HG03521 (cell line): ENCODE data around the gene SLC39A13.

Experiments used
- ATAC-seq: cut with Tn5 transposase; IDR thresholded peaks from one replicate; pipeline ENCODE4 v1.9.1; 2021; ENCODE audit warnings: mild to moderate bottlenecking, moderate library complexity; ENCODE audit not compliant: unreplicated experiment

The SLC39A13 gene

DNA sequence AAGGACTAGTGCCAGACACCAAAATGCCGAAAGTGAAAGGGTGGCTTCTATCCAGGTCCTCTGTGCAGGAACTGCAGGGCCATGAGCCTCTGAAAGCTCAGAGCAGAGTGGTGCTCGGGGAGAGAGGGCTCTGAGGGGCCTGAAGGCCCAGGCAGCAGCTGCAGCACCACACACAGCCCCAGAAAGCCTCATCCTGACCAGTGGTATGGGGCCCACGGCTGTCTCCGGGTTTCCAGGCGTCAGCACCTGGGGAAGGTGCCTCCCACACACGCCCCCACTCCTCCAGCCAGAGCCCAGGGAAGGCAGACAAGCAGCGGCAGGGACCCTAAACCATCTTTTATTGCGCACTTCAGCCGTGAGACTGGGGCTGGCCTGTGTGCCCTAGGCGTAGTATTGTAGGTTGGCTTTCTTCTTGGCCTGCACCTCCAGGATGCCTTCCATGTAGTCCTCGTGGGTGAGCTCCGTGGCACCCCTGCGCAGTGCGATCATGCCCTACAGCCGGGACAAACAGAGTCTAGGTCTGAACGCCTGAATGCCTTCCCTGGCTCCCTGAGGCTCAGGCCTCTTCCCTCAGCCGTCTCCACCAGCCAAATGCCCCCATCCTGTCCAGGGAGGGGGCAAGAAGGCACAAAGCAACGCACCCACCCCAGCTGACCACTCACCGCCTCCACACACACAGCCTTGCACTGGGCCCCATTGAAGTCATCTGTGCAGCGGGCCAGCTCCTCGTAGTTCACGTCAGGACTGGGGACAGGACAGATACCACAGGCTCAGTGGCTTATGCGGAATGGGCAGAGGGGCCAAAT lies 10.3 kb downstream of the SLC39A13 start:
- ATAC-seq, result no peak

DNA sequence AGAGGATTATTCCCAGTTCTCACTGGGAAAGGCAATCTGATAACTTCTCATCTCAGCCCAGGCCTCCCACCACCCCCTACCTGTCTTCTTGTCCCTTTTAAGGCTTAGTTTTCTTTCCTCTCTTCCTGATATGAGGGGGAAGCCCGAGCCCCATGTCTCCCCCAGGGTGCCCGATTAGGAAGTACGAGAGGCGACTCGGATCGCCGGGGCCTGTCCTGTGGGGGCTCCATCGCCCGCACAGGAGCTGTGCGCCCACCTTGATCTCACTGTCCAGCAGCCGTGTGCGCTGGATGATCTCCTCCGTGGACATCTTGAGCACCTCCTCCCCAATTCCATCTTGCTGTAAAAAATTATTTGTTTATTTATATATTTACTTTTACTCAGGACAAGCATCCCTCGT lies 17.2 kb downstream of the SLC39A13 start:
- ATAC-seq, result no peak

DNA sequence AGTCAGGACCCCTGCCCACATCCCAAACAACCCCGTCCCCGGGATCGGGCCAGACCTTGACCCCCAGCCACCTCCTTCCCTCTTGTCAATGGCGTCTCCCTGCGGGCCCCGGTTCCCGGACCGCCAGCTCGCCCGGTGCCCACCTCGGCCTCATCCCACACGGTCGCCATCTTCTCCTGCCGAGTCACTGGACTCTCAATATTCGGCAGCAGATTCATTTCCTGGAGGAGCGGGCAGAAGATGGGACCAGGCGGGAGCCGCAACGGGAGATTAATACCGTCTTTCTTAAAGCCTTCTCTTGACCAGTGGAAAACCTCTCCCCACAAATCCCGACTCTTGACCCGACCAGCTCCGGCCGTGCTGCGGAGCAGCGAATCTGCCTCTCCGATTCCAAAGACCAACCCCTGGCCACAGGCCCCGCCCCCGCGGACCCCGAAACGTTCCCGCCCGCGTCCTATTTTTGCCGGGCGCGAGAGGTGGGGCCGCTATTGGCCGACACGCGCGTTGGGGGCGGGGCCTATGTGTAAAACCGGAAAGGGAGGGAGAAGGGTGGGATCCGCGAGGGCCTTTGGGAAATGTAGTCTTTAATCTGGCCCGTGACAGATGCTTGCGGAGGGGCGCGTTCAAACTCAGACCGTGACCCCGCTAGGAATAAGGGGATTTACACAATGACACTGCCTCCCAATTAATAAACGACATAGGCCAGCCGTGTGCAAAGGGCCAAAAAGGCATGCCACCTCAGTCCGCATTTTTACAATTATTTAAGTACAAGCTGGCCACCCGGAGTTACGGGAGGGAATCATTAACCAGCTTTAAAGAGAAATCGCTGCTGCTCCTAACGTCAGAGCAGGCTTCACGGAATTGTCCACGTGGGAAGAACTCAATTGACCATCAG lies 17.9 kb downstream of the SLC39A13 start, which contains the start of gene PSMC3:
Gene PSMC3 (minus strand): TSS at position 378 of the 895 bp plus-strand sequence. CDS start 160 bp downstream, at position 218.
- peak; percentile 92 for ATAC-seq

DNA sequence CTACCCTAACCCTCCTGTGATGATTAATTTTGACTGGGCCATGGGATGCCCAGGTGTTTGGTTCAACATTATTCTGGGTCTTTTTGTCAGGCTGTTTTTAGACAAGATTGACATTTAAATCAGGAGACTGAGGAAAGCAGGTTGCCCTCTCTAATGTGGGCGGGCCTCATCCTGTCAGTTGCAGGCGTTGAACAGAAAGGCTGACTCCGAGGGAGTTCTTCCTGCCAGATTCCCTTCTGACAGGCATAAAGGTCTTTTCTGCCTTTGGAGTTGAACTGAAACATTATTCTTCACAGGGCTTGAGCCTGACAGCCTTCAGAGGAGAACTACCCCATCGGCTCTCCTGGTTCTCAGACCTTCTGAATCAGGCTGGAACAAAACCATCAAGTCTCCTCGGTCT lies 22.1 kb downstream of the SLC39A13 start:
- no peak for ATAC-seq

DNA sequence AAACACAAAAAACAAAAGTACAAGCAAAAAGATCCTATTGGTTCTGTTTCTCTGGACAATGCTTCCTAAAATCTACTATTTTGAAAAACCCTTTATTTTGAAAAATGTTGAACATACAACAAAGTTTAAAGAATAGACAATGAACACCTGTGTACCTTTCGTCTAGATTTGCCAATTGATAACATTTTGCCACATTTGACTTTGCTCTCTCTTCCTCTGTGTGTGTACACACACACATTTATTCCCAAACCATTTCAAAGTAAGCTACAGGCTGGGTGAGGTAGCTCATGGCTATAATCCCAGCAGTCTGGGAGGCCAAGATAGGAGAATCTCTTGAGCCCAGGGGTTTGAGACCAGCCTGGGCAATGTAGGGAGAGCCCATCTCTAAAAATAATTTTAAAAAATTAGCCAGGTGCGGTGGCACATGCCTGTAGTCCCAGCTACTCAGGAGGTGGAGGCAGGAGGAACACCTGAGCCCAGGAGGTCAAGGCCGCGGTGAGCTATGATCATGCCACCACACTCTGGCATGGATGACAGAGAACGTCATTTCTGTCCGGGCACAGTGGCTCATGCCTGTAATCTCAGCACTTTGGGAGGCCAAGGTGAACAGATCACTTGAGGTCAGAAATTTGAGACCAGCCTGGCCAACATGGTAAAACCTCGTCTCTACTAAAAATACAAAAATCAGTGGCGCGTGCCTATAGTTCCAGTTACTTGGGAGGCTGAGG lies 23.1 kb downstream of the SLC39A13 start:
- no peak for ATAC-seq

DNA sequence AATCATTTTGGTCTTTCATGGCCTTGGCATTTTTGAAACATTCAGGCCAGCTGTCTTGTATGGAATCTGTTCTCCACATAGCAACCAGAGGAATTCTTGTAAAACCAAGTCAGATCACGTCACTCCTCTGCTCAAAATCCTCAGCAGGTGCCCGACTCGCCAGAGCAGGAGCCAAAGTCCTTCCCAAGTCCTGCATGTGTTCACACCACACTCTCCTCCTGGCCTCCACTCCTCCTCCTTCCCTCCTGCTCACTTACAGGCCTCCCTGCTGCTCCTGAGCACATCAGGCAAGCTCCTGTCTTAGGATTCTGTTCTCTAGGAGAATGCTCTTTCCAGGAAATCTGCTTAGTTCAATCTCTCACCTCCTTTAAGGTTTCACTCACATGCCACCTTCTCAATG lies 24.8 kb downstream of the SLC39A13 start:
- ATAC-seq, result no peak

DNA sequence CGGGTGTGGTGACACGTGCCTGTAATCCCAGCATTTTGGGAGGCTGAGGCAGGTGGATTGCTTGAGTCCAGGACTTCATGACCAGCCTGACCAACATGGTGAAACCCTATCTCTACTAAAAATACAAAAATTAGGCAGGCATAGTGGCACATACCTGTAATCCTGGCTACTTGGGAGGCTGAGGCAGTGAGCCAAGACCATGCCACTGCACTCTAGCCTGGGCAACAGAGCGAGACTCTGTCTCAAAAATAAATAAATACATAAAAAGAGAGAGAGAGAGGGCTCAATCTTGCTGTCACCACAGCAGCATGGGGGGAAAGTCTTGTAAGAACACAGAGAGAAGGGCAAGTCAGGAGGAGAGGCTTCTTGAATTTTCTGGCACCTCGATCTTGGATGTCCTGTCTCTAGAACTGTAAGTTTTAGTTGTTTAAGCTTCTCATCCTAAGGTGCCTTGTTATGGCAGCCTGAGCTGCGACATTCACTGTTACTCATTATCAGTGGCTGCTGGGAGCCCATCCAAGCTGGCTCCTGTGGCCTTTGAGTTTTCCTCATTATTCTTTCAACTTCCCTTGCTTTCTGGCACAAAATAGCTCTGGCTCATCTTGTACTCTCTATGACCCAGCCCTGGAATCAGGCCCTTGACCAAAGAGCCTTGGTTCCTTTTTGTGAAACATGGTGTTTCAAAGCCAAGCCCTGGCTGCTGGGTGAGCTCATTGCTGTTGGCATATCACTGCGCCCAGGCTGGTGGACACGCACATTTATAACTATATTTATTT lies 25.8 kb downstream of the SLC39A13 start:
- no peak for ATAC-seq

DNA sequence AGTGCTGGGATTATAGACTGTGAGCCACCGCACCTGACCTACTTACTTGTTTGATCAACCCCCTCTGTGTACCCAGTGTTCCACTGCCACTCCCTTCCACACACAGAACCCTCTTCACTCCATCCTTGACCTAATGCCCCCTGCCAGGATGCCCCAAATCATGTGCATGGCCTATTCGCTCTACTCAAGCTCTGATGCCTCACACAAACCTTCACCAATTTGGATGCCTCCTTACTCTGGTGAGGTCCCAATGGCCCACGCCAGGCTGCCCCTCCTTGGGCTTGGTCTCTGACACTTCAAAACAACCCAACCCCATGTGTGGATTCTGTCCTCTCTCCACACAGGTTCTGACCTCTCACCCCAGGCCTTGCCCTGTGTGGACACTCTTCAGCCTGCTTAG lies 27.3 kb downstream of the SLC39A13 start:
- no peak for ATAC-seq

DNA sequence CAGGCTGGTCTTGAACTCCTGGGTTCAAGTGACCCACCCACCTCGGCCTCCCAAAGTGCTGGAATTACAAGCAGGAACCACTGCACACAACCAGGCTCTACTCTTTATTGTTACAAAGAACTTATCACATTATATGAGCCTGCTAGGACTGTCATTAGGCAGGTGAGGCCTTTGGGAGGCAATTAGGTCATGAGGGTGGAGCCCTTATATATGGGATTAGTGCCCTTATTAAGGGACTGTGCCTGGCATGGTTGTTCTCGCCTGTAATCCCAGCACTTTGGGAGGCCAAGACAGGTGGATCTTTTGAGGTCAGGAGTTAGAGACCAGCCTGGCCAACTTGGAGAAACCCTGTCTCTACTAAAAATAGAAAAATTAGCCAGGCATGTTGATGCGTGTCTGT lies 28.3 kb downstream of the SLC39A13 start:
- no peak for ATAC-seq

DNA sequence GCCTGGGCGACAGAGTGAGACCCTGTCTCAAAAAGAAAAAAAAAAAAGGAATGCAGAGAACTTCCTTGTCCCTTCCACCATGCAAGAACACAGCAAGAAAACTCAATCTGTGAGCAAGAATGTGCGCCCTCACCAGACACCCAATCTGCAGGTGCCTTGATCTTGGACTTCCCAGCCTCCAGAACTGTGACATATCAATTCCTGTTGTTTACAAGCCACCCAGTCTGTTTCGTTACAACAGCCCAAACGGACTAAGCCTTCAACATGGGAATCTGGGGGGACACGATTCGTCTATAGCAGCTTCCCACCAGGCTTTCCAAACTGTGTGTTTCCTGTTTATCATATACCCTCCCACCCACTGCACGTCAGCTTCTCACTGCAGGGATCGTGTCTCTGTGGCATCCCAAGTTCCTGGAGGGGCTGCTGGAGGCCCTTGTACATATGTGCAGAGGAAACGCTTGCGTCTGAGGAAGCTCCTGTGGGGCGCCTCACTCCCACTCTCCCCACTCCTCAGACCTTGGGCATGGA lies 28.9 kb downstream of the SLC39A13 start:
- no peak for ATAC-seq

DNA sequence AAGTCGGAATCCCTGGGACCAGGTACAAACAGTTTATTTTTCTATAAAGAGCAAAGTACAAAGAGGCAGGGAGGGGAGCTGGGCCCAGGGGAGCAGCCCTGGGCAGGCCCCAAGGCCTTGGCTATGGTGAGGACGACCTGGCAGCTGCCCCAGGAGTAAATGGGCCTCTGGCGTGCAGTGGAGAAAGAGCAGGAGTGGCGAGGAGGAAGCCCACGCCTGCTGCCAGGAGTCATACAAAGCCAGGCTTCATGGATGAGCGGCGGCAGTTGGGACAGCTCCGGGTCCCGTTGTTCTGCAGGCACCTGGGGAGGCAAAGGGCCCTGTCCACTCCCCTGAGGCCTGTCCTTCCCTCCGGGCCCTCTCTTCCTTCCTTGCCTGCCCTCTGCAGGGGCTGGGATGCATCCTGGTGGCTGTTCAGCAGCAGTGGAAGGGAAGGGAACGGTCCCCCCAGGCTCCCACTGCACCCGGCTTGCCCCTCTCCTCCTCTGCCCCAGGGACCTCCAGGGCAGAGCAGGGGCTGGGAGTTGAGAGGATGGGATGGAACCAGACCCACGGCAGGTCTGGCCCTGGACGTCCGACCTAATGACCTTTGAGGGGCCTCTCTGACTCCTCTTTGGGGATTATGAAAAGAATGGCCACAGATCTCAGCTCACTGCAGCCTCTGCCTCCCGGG lies 29.5 kb downstream of the SLC39A13 start:
- no peak for ATAC-seq

DNA sequence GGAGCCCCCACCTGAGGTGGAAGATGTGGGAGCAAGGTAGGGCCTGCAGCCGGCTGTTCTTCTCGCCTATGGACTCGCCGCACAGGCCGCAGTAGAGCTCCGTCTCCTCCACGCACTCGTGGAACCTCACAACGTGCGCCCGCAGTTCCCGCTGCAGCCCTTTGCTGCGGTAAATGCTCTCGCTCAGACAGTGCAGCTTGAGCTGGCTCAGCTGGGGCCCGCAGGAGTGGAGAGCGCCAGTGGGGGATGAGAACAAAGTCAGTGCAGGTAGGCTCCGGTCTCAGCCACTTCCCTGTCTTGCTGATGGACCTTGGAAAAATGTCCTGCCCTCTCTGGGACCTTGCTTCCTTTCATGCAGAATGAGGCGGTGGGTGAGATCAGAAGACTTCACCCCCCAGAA lies 30.3 kb downstream of the SLC39A13 start:
- no peak for ATAC-seq

DNA sequence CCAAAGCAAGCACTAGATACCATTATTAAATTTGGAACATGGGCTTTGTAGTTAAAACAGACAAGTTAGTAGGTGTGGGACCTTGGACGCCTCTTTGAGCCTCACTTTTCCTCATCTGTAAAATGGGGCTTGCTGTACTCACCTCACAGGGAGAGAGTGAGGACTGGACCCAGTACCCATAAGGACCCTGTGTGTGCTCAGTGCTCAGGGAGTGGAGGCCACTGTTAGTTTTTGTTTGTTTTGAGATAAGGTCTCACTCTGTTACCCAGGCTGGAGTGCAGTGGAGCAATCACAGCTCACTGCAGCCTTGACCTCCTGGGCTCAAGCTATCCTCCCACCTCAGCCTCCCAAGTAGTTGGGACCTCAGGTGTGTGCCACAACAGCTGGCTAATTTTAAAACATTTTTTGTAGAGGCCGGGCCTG lies 31.7 kb downstream of the SLC39A13 start:
- no peak for ATAC-seq

DNA sequence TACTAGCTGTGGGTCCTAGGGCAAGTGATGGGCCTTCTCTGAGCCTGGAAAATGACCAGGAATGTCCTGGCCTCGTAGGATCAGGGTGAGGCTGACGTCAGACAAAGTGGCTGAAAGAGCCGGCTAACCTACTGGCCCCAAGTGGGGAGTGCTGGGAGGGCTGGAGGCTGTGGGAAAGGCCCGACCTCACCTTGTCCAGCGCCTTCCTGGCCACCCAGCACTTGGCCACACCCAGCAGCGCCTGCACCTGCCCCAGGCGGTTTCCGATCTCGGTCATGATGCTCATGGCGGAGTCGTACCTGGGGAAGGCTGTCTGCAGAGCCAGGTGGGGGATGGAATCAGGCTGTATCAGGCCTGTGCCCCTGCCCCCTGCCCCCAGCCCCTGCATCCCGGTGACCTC lies 33.0 kb downstream of the SLC39A13 start:
- ATAC-seq, result no peak

DNA sequence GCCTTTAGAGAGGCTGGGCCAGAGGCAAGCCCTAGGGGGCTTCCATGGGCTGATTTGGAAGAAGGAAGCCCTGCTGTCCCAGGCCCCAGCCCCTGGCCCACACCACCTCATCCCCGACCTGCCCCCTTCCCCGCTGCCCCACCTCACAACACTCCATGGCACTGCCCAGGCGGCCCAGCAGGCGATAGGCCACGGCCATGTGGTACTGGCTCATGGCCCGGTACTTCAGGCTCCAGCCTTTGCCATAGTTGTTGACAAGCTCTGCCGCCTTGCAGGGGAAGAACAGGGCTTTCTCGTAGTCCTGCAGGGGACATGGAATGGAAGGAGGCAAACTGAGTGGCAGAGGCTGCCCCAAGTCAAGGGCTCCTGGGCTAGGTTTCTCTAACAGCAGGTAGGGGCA lies 34.1 kb downstream of the SLC39A13 start:
- no peak for ATAC-seq

DNA sequence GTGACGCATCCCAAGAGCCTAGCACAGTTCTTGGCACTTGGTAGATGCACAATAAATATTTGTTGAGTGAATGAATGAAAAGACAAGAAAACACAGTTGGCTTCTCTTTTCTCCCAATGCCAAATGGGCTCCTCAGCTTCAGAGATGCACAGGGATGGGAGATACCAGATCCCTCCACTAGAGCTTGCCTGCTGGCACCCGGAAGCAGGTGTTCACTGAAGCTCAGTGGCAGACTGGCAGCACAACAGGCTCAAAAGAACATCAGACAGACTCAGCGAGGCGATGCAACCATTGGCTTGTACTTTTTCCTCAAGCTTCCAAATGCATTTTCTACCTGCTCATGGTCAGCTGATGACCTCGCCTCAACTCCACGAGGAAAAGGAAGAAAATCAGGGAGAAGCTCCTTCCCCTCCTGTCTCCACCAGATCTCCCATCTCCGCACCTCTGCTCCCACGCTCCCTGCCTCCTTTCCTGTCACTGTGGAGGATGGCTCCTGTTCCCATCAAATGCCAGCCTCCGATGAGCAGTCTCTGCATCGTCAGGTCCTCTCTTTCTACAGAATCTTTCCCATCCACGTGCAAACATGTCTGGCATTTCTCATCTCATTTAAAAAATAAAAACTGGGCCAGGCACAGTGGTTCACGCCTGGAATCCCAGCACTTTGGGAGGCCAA lies 34.8 kb downstream of the SLC39A13 start:
- ATAC-seq, result no peak

DNA sequence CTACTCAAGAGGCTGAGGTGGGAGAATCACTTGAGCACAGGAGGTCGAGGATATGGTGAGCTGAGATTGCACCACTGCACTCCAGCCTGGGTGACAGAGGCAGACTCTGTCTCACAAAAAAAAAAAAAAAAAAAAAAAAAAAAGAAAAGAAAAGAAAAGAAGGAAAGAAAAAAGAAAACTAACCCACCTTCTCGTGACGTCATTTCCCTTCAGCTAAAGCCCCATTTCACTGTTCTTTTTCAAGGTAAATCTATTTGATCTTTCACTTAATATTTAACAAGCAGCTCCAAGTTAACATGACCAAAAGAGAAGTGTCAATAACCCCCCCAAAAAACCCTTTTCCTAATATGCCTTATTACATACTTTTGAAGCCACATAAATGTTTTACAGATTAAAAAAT lies 35.4 kb downstream of the SLC39A13 start:
- no peak for ATAC-seq

DNA sequence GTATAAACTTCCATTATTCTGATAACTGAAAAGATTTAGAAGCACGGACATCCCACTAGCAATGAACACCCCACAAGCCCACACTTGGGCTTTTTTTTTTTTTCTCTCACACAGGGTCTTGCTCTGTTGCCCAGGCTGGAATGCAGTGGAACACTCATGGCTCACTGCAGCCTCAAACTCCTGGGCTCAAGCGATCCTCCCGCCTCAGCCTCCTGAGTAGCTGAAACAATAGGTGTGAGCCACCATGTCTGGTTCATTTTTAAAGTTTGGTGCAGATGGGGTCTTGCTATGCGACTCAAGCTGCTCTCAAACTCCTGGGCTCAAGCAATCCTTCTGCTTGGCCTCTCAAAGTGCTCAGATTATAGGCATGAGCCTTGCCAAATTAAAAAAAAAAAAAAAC lies 37.5 kb downstream of the SLC39A13 start:
- ATAC-seq, result no peak

DNA sequence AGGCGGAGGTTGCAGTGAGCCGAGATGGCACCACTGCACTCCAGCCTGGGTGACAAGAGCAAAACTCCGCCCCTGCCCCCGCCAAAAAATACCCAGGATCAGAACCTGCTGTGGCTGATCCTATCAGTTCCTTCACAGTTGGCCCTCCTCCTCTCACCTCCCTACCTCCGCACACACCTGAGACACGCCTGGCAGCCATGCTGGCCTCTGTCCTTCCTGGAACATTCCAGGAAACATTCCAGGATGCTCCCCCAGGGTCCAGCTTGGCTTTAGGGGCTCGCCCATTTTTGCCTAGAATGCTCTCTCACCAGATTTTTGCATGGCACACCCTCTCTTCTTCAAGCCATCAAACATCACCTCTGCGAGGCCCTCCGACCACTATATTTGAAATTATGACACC lies 38.4 kb downstream of the SLC39A13 start:
- ATAC-seq, result no peak
